ENCODE data around the gene DRICH1.
"Not testable (repeated sequence)": the region's sequence is repeated elsewhere in the genome, so short reads cannot be mapped to it uniquely, and the experiment has no call there.

Gene DRICH1

DNA sequence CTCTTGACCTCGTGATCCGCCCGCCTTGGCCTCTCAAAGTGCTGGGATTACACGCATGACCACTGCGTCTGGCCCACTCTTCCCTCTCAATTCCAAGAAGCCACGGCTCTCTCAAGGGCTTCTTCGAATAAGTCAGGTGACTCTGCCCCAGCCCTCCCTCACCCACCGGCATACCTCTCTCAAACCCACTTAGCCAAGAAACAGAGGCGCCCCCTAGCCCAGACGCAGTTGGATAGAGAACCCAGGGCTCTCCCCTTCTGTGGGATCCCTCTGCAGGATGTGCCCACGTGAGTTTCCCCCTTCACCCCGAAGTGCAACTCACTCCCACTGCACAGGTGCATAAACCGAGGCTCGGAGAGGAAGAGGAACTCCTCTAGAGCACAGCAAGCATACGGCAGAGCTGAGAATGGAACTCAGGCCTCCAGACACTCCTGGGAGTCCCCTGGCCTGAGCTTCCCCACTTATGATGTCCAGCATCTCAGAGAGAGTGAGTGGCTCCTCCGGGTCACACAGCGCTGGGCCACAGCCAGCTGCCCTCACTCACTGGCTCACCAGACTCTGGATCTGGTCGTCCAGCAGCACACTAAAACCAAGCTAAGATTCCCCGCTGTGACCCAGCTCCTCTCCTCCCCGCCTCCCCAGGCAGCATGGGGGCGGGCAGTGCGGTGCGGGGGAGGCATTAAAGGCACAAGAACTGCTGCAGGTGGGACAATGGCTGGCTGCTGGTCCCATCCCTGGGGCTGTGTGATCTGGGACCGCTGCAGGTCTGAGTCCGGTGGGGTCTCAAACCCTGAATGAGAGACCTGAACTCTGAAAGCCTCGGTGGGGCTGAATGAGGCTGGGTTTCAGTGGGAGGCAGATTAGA, 41.9 kb upstream of the DRICH1 start:
- TF ChIP-seq, protein P1, sequence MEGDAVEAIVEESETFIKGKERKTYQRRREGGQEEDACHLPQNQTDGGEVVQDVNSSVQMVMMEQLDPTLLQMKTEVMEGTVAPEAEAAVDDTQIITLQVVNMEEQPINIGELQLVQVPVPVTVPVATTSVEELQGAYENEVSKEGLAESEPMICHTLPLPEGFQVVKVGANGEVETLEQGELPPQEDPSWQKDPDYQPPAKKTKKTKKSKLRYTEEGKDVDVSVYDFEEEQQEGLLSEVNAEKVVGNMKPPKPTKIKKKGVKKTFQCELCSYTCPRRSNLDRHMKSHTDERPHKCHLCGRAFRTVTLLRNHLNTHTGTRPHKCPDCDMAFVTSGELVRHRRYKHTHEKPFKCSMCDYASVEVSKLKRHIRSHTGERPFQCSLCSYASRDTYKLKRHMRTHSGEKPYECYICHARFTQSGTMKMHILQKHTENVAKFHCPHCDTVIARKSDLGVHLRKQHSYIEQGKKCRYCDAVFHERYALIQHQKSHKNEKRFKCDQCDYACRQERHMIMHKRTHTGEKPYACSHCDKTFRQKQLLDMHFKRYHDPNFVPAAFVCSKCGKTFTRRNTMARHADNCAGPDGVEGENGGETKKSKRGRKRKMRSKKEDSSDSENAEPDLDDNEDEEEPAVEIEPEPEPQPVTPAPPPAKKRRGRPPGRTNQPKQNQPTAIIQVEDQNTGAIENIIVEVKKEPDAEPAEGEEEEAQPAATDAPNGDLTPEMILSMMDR (IDR thresholded peaks at IDR 0.05; ENCODE audit: insufficient read depth, low read depth, low read length, missing control alignments), result no peak
- no peak for DNase-seq (ENCODE audit: low read depth)
- no peak overlapping the region for H3K4me3 ChIP-seq (ENCODE audit: low read length)

GRCh38 chr22:23673050-23673620, 41.0 kb upstream of the DRICH1 start:
- TF ChIP-seq, protein P1 (IDR thresholded peaks at IDR 0.05; ENCODE audit: insufficient read depth, low read depth, low read length, missing control alignments), result no peak
- DNase-seq (ENCODE audit: low read depth), result no peak
- no peak overlapping the region for H3K4me3 ChIP-seq (ENCODE audit: low read length)

DNA sequence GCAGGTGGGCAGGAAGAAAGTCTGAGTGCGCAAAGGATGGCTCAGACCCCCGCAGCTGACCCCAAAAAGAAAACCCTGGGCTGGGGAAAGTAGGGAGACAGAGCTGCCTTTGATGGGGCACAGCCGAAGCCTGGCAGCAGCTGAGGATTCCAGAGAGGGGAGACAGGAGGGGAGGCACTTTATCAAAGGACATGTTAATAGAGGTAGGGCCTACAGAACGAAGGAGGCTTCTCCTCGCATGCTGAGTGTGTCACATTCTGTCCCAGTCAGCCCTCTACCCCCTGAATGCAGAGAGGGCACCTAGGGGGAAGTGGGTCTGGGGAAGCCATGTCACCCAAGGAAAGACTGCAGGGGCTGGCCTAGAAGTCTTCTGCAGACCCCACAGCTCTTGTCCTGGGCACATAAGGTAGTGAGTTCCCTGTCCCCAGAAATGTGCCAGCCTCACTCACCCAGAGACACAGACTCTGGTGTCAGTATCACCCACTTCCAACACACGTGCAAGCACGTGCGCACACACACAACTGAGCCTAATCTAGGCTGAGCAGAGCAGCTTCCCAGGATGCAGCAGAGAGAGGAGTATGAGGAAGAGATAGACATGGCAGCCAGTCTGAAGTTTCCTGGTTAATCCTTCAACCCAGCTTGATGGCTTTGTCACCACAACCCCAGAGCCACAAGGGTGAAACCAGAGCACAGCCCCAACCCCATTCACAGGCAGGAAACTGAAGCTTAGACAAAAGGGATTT, 40.4 kb upstream of the DRICH1 start:
- H3K4me3 ChIP-seq (ENCODE audit: low read length); DNase-seq (ENCODE audit: low read depth): not testable (repeated sequence)

GRCh38 chr22:23671387-23671786, 39.3 kb upstream of the DRICH1 start:
- not testable (repeated sequence) for H3K4me3 ChIP-seq (ENCODE audit: low read length); DNase-seq (ENCODE audit: low read depth)

DNA sequence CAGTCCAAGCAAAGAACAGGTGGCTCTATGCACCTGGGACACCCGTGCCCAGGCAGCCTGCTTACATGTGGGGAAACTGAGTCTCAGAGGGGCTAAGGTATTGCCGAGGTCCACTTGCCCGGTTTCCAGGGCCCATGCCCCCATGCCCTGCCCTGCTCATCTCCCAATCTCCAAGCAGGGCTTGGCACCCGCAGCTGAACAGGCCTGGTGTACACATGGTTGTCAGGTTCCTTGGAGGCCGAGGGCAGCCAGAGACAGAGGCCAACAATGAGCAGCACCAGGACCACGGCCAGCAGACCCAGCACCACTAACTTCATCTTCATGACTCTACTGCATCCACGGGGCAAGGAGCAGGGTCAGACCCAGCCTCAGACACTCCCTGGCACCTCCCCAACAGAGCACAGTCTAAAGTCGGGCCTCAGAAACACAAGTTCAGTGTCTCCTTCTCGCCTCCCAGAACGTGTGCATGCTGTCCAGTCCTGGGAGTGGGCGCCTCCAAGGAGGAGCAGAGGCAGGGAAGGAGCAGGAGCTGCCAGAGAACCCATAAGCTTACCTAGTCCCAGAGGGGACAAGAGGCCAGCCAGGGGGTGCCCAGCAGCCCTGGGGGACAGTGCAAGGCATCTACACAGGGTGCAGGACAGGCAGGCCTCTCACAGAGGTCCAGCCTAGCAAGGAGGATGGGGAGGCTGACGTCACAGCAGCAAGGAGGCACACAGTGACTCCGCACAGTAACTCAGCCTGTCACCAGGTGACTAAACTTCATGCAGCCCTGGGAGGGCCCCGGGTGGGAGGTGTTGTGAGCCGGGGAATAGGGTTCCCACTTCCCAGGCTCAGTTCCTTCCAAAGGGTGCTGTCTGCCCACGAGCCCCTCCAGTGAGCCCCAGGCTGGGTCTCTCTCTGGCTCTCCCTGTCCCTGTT, 38.5 kb upstream of the DRICH1 start:
- TF ChIP-seq, protein P1 (IDR thresholded peaks at IDR 0.05; ENCODE audit: insufficient read depth, low read depth, low read length, missing control alignments), result no peak

DNA sequence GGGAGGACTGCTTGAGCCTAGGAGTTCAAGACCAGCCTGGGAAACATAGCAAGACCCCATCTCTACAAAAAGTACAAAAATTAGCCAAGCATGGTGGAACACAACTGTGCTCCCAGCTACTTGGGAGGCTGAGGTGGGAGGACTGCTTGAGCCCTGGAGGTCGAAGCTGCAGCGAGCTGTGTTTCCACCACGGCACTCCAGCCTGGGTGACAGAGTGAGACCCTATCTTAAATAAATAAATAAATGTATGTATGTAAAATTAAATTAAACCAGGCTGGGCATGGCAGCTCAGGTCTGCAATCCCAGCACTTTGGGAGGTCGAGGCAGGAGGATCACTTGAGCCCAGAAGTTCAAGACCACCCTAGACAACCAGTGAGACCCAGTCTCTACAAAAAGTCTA, 28.3 kb upstream of the DRICH1 start:
- not testable (repeated sequence) for DNase-seq (ENCODE audit: low read depth); H3K4me3 ChIP-seq (ENCODE audit: low read length)

More for the DNA sequence above, 38.5 kb upstream of the DRICH1 start:
- H3K4me3 ChIP-seq (ENCODE audit: low read length), result no peak overlapping the region
- DNase-seq (ENCODE audit: low read depth), result no peak

DNA sequence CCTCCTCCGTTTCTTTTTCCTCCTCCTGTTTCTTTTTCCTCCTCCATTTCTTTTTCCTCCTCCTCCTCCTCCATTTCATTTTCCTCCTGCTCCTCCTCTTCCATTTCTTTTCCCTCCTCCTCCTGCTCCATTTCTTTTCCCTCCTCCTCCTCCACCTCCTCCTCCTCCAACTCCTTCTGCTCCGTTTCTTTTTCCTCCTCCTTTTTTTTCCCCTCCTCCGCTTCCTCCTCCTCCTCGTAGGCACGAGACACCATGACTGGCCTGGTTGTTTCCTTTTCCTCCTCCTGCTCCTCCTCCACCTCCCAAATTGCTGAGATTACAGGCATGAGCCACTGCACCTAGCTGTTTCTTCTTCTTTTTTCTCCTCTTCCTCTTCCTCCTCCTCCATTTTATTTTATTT, 25.6 kb upstream of the DRICH1 start:
- no peak for DNase-seq (ENCODE audit: low read depth)
- H3K4me3 ChIP-seq (ENCODE audit: low read length), result no peak overlapping the region
- TF ChIP-seq, protein P1 (IDR thresholded peaks at IDR 0.05; ENCODE audit: insufficient read depth, low read depth, low read length, missing control alignments), result no peak

Measured in epithelial cell of esophagus (primary cell).